ENCODE results near the gene SLC4A1.

DNA sequence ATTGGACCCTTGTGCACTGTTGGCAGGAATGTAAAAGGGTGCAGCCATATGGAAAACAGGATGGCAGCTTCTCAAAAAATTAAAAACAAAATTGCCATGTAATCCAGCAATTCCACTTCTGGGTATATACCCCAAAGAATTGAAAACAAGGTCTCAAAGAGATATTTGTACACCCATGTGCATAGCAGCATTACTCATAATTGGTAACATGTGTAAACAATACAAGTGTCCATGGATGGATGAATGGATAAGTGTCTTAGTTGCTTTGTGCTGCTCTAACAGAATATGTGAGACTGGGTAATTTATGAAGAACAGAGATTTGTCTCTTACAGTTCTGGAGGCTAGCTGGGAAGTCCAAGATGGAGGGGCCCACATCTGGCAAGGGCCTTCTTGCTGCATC, 36.7 kb upstream of the SLC4A1 start:
- TF ChIP-seq, protein P1, sequence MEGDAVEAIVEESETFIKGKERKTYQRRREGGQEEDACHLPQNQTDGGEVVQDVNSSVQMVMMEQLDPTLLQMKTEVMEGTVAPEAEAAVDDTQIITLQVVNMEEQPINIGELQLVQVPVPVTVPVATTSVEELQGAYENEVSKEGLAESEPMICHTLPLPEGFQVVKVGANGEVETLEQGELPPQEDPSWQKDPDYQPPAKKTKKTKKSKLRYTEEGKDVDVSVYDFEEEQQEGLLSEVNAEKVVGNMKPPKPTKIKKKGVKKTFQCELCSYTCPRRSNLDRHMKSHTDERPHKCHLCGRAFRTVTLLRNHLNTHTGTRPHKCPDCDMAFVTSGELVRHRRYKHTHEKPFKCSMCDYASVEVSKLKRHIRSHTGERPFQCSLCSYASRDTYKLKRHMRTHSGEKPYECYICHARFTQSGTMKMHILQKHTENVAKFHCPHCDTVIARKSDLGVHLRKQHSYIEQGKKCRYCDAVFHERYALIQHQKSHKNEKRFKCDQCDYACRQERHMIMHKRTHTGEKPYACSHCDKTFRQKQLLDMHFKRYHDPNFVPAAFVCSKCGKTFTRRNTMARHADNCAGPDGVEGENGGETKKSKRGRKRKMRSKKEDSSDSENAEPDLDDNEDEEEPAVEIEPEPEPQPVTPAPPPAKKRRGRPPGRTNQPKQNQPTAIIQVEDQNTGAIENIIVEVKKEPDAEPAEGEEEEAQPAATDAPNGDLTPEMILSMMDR (IDR thresholded peaks at IDR 0.05; ENCODE audit: extremely low read depth in 1 of 2, insufficient read depth in 1 of 2, low read depth in 1 of 2, low read length in 2 of 2): no peak
- TF ChIP-seq, protein P2, sequence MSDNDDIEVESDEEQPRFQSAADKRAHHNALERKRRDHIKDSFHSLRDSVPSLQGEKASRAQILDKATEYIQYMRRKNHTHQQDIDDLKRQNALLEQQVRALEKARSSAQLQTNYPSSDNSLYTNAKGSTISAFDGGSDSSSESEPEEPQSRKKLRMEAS (IDR thresholded peaks at IDR 0.05; ENCODE audit: insufficient read depth, insufficient read length): no peak
- TF ChIP-seq EZH2 (IDR thresholded peaks at IDR 0.05; ENCODE audit: borderline replicate concordance, low read depth, low read length, severe bottlenecking) (no peak), POLR2A (IDR thresholded peaks at IDR 0.05; ENCODE audit: low read depth, low read length) (no peak), POLR2AphosphoS5 (IDR thresholded peaks at IDR 0.05; ENCODE audit: insufficient read depth, low read depth, low read length) (no peak), GATA2 (IDR thresholded peaks at IDR 0.05; ENCODE audit: insufficient read depth, insufficient read length, low read depth, low read length) (no peak), JUN (IDR thresholded peaks at IDR 0.05; ENCODE audit: borderline replicate concordance, insufficient read depth, insufficient read length, low read depth) (no peak), MYC (IDR thresholded peaks at IDR 0.05; ENCODE audit: low read depth, low read length) (no peak), FOS (IDR thresholded peaks at IDR 0.05; ENCODE audit: borderline replicate concordance, insufficient read depth, low read length) (no peak)

All from endothelial cell of umbilical vein (primary cell).